Thyroid gland (tissue), 4 donors: ENCODE results near the gene BHLHA9.

Experiments
- POLR2A ChIP-seq, 2 donors: fragments of 450-650 bp; IDR thresholded peaks; one replicate each; pipeline ENCODE4 v1.6.1; 2017; ENCODE audit warnings: antibody characterized with exemption in 2 of 2, mild to moderate bottlenecking in 2 of 2, moderate library complexity in 1 of 2
- TF ChIP-seq, protein P1 (sequence below), 6 experiments: fragments of 200-600 bp in 3 of 6; fragments of 450-650 bp in 3 of 6; sonication (generic) in 3 of 6; IDR thresholded peaks; one replicate each; pipeline ENCODE4 v1.5.1; 2016 to 2019; ENCODE audit warnings: antibody characterized with exemption in 6 of 6, mild to moderate bottlenecking in 2 of 6, inconsistent platforms in 1 of 6, moderate library complexity in 1 of 6

DNA sequence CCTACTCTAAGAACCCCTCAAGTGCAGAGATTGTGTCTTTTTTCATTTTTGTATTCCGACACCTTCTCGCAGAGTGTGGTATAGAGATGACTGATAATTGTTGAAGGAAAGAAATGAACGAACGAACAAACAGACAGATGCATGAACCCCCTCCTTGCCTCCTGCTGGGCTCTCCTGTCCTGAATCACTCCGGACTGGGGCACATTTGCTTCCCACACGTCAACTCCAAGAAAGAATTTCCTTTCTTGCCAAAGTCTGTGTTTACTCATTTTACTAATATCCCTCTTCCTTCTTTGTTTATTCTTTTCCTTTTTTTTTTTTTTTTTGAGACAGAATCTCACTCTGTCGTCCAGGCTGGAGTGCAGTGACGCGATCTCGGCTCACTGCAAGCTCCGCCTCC lies 37.5 kb upstream of the BHLHA9 start:
- TF ChIP-seq, protein P1, sequence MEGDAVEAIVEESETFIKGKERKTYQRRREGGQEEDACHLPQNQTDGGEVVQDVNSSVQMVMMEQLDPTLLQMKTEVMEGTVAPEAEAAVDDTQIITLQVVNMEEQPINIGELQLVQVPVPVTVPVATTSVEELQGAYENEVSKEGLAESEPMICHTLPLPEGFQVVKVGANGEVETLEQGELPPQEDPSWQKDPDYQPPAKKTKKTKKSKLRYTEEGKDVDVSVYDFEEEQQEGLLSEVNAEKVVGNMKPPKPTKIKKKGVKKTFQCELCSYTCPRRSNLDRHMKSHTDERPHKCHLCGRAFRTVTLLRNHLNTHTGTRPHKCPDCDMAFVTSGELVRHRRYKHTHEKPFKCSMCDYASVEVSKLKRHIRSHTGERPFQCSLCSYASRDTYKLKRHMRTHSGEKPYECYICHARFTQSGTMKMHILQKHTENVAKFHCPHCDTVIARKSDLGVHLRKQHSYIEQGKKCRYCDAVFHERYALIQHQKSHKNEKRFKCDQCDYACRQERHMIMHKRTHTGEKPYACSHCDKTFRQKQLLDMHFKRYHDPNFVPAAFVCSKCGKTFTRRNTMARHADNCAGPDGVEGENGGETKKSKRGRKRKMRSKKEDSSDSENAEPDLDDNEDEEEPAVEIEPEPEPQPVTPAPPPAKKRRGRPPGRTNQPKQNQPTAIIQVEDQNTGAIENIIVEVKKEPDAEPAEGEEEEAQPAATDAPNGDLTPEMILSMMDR (IDR thresholded peaks at IDR 0.05): no peak
- TF ChIP-seq POLR2A (IDR thresholded peaks at IDR 0.05): no peak
